ENCODE measurements around the gene ZHX3. TPM values are rescaled to one million over a fixed set of nuclear protein-coding genes. Genes with fewer than 3 reads are reported as not detected.

The ZHX3 gene
- total and polyA plus RNA-seq, 2 of the 13 experiments (the other 11 are each of a cell fraction or from before 2014, with no cell fraction given), result 8.4 to 11.7 TPM

- no peak for TF ChIP-seq ZNF446 (CRISPR knock-in tag; IDR thresholded peaks at IDR 0.05)
- TF ChIP-seq RBM22 (optimal IDR thresholded peaks at IDR 0.05; ENCODE audit: low read length), result no peak
- no peak for TF ChIP-seq ZBTB2 (CRISPR knock-in tag; IDR thresholded peaks at IDR 0.05; ENCODE audit: low read depth)
- no peak for TF ChIP-seq MIER2 (CRISPR knock-in tag; IDR thresholded peaks at IDR 0.05)
- TF ChIP-seq PITX1 (CRISPR knock-in tag; IDR thresholded peaks at IDR 0.05), result no peak; the same call in 1 of the 2 replicates
- peak; percentile 59; the same call in 1 of the 2 replicates for TF ChIP-seq BORCS8-MEF2B (CRISPR knock-in tag; IDR thresholded peaks at IDR 0.05)
- TF ChIP-seq THAP11 (CRISPR knock-in tag; IDR thresholded peaks at IDR 0.05), result 0 out of 2 replicates have a peak, but pooled peaks have one; percentile 37
- no peak for TF ChIP-seq POLR2A (IDR thresholded peaks at IDR 0.05; ENCODE audit: insufficient read depth in 1 of 2, low read depth in 2 of 2, low read length in 2 of 2)
- TF ChIP-seq ZNF776 (CRISPR knock-in tag; IDR thresholded peaks at IDR 0.05), result no peak
- TF ChIP-seq ZBTB26 (CRISPR knock-in tag; IDR thresholded peaks at IDR 0.05; ENCODE audit: borderline replicate concordance), result peak; percentile 67; the same call in 1 of the 2 replicates
- TF ChIP-seq, protein P1, sequence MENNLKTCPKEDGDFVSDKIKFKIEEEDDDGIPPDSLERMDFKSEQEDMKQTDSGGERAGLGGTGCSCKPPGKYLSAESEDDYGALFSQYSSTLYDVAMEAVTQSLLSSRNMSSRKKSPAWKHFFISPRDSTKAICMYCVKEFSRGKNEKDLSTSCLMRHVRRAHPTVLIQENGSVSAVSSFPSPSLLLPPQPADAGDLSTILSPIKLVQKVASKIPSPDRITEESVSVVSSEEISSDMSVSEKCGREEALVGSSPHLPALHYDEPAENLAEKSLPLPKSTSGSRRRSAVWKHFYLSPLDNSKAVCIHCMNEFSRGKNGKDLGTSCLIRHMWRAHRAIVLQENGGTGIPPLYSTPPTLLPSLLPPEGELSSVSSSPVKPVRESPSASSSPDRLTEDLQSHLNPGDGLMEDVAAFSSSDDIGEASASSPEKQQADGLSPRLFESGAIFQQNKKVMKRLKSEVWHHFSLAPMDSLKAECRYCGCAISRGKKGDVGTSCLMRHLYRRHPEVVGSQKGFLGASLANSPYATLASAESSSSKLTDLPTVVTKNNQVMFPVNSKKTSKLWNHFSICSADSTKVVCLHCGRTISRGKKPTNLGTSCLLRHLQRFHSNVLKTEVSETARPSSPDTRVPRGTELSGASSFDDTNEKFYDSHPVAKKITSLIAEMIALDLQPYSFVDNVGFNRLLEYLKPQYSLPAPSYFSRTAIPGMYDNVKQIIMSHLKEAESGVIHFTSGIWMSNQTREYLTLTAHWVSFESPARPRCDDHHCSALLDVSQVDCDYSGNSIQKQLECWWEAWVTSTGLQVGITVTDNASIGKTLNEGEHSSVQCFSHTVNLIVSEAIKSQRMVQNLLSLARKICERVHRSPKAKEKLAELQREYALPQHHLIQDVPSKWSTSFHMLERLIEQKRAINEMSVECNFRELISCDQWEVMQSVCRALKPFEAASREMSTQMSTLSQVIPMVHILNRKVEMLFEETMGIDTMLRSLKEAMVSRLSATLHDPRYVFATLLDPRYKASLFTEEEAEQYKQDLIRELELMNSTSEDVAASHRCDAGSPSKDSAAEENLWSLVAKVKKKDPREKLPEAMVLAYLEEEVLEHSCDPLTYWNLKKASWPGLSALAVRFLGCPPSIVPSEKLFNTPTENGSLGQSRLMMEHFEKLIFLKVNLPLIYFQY (CRISPR knock-in tag; IDR thresholded peaks at IDR 0.05; ENCODE audit: borderline replicate concordance), result peak; percentile 62; the same call in 1 of the 2 replicates
- TF ChIP-seq HNRNPUL1 (IDR thresholded peaks at IDR 0.05; ENCODE audit: low read depth, low read length), result no peak
- TF ChIP-seq ZFP36L2 (CRISPR knock-in tag; IDR thresholded peaks at IDR 0.05), result no peak
- TF ChIP-seq ATF7-NPFF (CRISPR knock-in tag; IDR thresholded peaks at IDR 0.05; ENCODE audit: low read depth), result 0 out of 2 replicates have a peak, but pooled peaks have one; percentile 54
- TF ChIP-seq PHF8 (CRISPR knock-in tag; IDR thresholded peaks at IDR 0.05), result no peak
- TF ChIP-seq ZNF609 (CRISPR knock-in tag; IDR thresholded peaks at IDR 0.05; ENCODE audit: borderline replicate concordance), result no peak
- peak; percentile 35; the same call in 1 of the 2 replicates for TF ChIP-seq TFAP4 (IDR thresholded peaks at IDR 0.05; ENCODE audit: borderline replicate concordance, low read depth)
Measured at GRCh38 chr20:41135187-41135887, 182.2 kb downstream of the ZHX3 start (continued).
